Brain microvascular endothelial cell (primary cell): ENCODE results near the gene ZNF653.

Experiments
- DNase-seq: peaks from one replicate; pipeline ENCODE4 v3.0.0-alpha.2; 2020
- H3K27ac ChIP-seq: fragments of 250-450 bp; sonication (Bioruptor Pico); 2 replicates; pipeline ENCODE4 v1.5.1; 2020; ENCODE audit warnings: mild to moderate bottlenecking, moderate library complexity
- H3K27me3 ChIP-seq: fragments of 250-450 bp; sonication (Bioruptor Pico); replicated peaks from 2 replicates; pipeline ENCODE4 v1.5.1; 2020; ENCODE audit warnings: mild to moderate bottlenecking
- H3K36me3 ChIP-seq: fragments of 250-450 bp; sonication (Bioruptor Pico); replicated peaks from 2 replicates; pipeline ENCODE4 v1.5.1; 2020; ENCODE audit warnings: mild to moderate bottlenecking
- H3K4me3 ChIP-seq: 2 replicates; pipeline ENCODE4 v1.5.1; 2011; ENCODE audit warnings: low read depth, mild to moderate bottlenecking, control low read depth, low read length, moderate library complexity
- in situ Hi-C: cut with HindIII; loops from 2 replicates; pipeline ENCODE4 v1.10.0; 2017; ENCODE audit warnings: low sequenced_read_pairs, low pct_ligation_motif_present
- TF ChIP-seq, protein P1 (sequence below): IDR thresholded peaks from 2 replicates; pipeline ENCODE4 v1.5.1; 2011; ENCODE audit warnings: low read depth, mild to moderate bottlenecking, moderate library complexity, low read length, control low read depth, inconsistent platforms; ENCODE audit errors: missing control alignments

Gene ZNF653

DNA sequence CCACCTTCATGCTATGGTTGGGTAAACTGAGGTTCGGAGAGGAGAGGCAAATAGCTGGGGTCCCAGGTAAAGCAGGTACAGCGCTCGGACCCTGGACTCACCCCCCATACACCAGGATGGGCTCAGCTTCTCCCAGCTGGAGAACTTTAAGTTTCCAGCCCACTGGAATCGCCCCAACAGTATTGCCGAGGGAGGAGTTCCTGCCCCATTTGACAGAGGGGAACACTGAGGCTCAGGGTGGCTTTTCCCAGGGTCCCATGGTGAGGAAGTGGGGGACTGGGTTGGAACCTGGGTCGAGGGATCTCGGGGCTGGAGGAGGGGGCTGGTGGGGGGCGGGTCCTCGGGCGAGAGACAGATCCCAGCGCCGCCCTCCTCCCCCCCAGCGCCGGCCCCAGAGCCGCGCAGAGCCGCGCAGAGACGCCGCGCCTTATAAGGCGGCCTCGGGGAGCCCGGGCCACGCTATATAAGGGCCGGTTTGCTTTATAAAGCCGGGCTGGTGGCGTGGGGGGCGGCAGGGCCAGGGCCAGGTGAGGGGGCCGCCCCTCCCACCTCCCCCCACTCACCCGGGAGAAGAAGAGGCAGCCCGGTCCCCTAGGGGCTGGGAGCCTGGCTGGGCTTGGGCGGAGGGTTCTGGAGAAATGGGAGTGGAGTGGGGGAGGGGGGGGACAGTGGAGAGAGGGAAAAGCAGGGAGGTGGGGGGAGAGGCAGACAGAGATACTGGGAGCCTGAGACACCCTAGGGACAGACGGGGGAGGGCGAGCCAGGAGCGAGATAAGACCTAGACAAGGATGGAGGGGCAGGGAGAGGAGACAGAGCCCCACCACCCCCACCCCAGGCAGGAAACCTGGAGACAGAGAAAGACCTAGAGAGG is 34.1 kb upstream of the ZNF653 start:
- no peaks in the 10 kb centered on the region for H3K27me3 ChIP-seq
- H3K36me3 ChIP-seq = no peaks in the 10 kb centered on the region
- DNase-seq = peak; percentile 28
- in situ Hi-C loops = no loop called here
- no peak overlapping the region for H3K27ac ChIP-seq
- peak overlapping the region; percentile 36 for H3K4me3 ChIP-seq
- TF ChIP-seq, protein P1, sequence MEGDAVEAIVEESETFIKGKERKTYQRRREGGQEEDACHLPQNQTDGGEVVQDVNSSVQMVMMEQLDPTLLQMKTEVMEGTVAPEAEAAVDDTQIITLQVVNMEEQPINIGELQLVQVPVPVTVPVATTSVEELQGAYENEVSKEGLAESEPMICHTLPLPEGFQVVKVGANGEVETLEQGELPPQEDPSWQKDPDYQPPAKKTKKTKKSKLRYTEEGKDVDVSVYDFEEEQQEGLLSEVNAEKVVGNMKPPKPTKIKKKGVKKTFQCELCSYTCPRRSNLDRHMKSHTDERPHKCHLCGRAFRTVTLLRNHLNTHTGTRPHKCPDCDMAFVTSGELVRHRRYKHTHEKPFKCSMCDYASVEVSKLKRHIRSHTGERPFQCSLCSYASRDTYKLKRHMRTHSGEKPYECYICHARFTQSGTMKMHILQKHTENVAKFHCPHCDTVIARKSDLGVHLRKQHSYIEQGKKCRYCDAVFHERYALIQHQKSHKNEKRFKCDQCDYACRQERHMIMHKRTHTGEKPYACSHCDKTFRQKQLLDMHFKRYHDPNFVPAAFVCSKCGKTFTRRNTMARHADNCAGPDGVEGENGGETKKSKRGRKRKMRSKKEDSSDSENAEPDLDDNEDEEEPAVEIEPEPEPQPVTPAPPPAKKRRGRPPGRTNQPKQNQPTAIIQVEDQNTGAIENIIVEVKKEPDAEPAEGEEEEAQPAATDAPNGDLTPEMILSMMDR = no peak

DNA sequence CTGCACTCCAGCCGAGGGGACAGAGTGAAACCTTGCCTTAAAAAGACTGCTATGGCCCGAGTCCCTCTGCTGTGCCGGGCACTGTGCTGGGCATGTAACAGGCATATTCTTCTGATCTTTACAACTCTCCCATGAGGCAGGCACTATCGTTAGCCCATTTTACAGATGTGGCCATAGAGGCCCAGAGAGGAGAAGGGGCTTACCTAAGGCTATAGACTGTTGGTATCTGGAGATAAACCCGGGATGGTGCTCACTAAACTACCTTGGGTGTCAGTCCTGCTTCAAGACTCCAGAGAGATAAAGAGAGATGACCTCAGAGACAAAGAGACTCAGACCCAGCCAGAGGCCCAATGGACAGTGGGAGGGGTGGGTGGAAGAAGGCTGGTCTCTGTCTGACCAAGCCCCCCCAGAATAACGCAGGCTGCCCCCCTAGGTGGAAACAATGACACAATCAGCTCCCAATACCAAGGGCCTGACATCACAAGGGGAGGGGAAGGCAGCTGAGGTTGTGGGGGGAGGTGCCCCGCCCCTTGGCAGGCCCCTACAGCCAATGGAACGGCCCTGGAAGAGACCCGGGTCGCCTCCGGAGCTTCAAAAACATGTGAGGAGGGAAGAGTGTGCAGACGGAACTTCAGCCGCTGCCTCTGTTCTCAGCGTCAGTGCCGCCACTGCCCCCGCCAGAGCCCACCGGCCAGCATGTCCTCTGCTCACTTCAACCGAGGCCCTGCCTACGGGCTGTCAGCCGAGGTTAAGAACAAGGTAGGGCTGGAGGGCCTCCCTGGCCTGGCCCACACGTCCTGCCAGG is 32.8 kb upstream of the ZNF653 start, which contains the start of gene CNN1:
CNN1 (plus strand) TSS at position 620 of the 805 bp plus-strand sequence; CDS start at position 697, 77 bp downstream.
- Histone ChIP-seq H3K27ac (no peak within 1 kb of the TSS), H3K36me3 (no peaks in the 10 kb centered on the region), H3K4me3 (peak within 1 kb of the TSS; percentile 30), H3K27me3 (no peaks in the 10 kb centered on the region)
- peak; percentile 81 for DNase-seq
- in situ Hi-C loops = no loop called here
- TF ChIP-seq, protein P1 = no peak

DNA sequence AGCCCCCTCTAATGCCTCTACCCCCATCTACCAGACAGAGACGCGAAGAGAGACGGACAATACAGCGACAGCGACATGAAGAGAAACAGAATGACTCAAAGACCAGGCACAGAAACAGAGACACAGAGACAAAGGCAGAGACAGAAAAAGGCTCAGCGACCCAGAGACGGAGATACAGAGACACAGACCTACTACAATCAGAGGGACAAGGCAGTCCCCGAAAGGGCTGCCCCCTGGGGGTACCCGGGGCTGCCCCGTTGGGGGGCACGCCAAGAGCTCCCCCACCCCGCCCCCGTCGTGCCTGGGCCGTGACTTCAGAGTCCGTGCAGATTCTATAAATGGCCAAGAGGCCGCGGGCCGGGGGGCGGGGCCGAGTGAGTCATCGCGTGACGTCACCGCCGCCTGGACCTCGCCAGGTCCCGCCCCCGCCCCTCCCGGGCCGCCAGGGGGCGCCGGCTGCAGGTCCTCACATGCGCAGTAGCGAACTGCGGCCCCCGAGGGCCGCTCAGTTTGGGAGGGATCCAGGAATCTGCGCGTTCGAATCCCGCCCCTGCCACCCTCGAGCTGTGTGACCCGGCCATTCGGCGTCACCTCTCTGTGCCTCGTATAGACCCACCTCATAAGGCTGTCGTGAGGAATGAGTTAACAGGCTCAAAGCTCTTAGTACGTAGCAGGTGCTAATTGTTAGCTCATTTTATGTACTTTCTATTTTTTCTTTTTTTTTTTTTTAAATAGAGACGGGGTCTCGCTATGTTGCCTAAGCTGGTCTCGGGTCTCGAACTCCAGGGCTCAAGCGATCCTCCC is 30.4 kb upstream of the ZNF653 start:
- in situ Hi-C loops = no loop called here

DNA sequence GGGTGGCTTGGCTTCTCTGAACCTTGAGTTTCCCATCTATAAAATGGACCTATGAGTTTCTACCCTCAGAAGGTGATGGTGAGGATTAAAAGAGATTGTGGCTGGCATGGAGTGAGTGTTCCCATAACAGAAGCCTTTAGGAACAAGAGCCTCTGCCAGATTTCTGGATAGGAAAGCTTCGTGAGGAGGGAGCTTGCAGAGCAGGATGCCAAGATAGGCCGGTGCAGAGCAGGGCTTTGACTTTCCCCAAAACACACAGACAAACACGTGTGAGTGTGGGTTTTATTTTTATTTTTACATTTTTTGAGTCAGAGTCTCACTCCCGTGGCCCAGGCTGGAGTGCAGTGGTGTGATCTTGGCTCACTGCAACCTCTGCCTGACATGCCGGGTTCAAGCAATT is 29.3 kb upstream of the ZNF653 start:
- Histone ChIP-seq H3K36me3 (no peaks in the 10 kb centered on the region), H3K27me3 (no peaks in the 10 kb centered on the region), H3K27ac (no peak overlapping the region), H3K4me3 (no peak overlapping the region)
- DNase-seq = no peak
- TF ChIP-seq, protein P1 = no peak
- in situ Hi-C loops = no loop called here

More for the DNA sequence above, 30.4 kb upstream of the ZNF653 start:
- peak; percentile 89 for DNase-seq
- H3K27ac ChIP-seq = peak overlapping the region; percentile 80
- H3K4me3 ChIP-seq = peak overlapping the region; percentile 37
- H3K36me3 ChIP-seq = no peaks in the 10 kb centered on the region
- H3K27me3 ChIP-seq = no peaks in the 10 kb centered on the region
- TF ChIP-seq, protein P1 = peak; percentile 74

DNA sequence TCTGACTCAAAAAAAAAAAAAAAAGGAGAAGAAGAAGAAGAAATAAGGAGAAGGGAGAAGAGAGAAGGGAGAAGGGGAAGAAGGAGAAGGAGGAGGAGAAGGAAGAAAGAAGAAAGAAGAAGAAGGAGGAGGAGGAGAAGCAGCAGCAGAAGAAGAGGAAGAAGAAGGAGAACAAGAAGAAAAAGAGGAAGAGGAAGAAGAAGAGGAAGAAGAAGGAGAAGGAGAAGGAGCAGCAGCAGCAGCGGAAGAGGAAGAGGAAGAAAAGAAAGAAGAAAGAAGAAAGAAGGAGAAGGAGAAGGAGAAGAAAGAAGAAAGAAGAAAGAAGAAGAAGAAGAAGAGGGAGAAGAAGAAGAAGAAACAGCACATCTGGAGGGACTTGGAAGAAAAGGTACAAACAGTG is 28.9 kb upstream of the ZNF653 start:
- H3K27me3 ChIP-seq = no peaks in the 10 kb centered on the region
- in situ Hi-C loops = no loop called here
- TF ChIP-seq, protein P1 = no peak
- H3K27ac ChIP-seq = no peak overlapping the region
- DNase-seq = no peak
- H3K36me3 ChIP-seq = no peaks in the 10 kb centered on the region
- no peak overlapping the region for H3K4me3 ChIP-seq
